Endometrial microvascular endothelial cells (primary cell): ENCODE data around the gene SERTAD3. TPM values are rescaled to one million over a fixed set of nuclear protein-coding genes. Genes with fewer than 3 reads are reported as not detected.
"Not testable (repeated sequence)": the region's sequence is repeated elsewhere in the genome, so short reads cannot be mapped to it uniquely, and the experiment has no call there.

ENCODE experiments used
- in situ Hi-C: cut with HindIII; loops from 2 replicates; pipeline ENCODE4 v1.10.0; 2017; ENCODE audit warnings: low sequenced_read_pairs, low pct_unique_long_range_greater_than_20kb; ENCODE audit errors: inconsistent ontology term
- total RNA-seq: library from RNA; depleted of rRNA; stranded (reverse); fragments of >200 nt; gene quantifications from one replicate; pipeline ENCODE4 v1.2.3, GENCODE V29; 2015; ENCODE audit errors: inconsistent ontology term

Gene SERTAD3
- total RNA-seq, 1 donor from 2014 or later, result 27.0 TPM

DNA sequence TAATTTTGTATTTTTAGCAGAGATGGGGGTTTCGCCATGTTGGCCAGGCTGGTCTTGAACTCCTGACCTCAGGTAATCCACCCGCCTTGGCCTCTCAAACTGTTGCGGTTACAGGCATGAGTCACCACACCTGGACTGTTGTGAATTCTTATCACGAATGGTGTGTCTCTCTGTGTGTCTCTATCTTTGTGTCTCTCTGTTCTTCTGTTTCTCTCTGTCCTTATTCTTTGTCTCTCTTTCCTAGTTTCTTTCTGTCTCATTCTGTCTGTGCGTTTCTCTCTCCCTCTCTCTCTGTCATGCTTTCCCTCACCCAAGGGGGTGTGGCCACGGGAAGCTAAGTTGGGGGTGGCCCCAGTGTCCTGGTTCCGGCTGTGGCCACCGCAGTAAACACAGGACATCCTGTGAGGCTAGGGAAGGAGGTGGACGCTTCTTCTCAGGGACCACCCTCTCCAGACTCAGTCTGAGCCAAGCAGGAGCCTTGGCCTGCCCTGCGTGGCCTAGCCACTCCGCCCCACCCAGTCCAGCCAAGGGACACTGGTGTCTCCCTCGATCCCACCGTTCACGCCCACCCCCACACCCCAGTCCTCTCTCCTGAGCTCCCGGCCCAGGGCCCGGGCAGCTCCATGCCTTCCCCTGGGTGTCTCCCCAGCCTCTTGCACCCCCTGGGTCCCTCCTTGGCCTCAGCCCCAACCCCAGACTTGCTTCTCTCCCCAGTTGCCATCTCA, 27.1 kb downstream of the SERTAD3 start:
- in situ Hi-C loops, result no loop called here

DNA sequence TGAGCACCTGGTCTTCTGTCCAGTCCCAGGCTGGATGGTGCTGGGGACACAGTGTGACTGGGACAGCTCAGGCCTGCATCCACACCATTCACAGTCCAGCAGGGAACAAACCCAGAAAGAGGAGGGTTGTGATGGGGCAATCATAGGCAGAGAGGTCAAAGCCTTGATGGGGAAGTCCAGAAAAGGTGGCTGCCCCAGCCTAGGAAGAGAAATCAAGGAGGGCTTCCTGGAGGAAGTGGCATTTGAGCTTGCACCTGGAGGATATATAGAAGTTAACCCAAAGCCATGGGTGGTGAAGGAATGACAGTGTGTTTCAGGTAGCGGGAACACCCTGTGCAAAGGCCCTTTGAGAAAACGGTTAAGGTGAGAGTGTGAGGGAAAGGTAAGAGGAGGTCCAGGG, 28.4 kb downstream of the SERTAD3 start:
- in situ Hi-C loops, result no loop called here

GRCh38 chr19:40414542-40415535, 29.3 kb downstream of the SERTAD3 start:
- in situ Hi-C loops, result no loop called here

GRCh38 chr19:40413291-40413845, 30.8 kb downstream of the SERTAD3 start, which contains the start of gene PRX:
TSS of gene PRX (minus strand) at chr19:40413378. CDS start at chr19:40407932, 5,446 bp downstream.
- in situ Hi-C loops, result no loop called here

DNA sequence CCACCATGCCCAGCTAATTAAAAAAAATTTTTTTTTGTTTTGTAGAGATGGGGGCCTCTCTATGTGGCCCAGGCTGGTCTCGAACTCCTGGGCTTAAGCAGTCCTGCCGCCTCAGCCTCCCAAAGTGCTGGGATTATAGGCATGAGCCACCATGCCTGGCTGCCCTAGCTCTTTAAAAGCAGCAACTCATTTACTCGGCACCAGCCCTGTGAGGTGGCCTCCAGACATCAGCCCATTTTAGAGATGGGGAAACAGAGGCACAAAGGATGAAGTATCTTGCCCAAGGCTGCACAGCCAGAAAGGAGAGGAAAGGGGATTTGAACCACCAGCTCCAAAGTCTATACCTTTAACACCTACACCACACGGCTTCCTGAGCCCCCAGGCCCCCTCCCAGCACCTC, 31.3 kb downstream of the SERTAD3 start:
- in situ Hi-C loops, result no loop called here

DNA sequence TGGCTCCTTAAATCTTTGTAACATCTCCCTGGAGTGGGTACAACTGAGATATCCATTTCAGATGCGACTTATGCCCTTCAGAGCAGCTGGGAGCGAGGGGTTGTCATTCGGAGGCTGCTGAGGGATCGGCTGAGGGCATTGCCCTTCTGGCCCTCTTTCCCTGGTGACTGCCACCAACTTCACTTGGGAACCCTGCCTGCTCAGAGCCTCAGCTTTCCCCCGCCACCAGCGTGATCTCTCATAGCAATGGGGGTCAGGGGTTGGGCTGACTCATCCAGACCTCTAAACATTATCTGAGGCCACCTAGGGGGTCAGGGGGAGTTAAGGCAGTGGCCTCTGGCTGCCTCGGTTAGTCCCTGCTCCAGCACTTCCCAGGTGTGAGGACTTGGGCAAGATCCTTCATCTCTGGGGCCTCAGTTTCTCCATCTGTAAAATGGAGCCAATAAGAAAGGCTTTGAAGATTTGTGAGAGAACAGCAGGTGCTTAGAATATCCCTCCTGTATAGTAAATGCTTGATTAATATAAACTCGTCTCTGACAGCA, 32.1 kb downstream of the SERTAD3 start:
- in situ Hi-C loops, result no loop called here

GRCh38 chr19:40411125-40411842, 32.9 kb downstream of the SERTAD3 start:
- in situ Hi-C loops, result no loop called here

DNA sequence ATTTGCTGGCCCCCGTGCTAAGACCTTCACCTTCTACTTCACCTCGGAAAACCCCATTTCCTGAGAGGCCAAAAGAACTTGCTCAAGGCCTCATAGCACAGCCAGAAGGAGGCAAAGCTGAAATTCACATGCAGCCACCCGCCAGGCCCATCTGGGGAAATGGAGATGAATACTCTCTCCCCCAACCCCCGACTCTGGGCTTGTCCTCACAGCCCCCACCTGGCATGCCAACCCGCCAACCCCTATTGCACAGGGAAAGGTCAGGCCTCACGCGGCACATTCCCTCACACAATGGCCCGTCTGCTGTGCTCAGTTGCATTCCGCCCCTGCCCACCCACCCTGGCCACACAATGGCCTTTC, 34.1 kb downstream of the SERTAD3 start:
- in situ Hi-C loops, result no loop called here

DNA sequence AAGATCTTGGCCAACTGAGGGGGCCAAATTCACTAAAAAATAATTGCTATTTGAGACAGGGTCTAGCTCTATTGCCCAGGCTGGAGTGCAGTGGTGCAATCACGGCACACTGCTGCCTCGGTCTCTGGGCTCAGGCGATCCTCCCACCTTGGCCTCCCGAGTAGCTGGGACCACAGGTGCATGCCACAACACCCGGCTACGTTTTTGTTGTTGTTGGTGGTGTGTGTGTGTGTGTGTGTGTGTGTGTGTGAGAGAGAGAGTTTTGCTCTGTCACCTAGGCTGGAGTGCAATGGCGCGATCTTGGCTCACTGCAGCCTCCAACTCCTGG, 35.6 kb downstream of the SERTAD3 start:
- in situ Hi-C loops, result not testable (repeated sequence)

- in situ Hi-C loops, result no loop called here
These were observed 36.2 kb downstream of the SERTAD3 start for GRCh38 chr19:40407714-40408597.

DNA sequence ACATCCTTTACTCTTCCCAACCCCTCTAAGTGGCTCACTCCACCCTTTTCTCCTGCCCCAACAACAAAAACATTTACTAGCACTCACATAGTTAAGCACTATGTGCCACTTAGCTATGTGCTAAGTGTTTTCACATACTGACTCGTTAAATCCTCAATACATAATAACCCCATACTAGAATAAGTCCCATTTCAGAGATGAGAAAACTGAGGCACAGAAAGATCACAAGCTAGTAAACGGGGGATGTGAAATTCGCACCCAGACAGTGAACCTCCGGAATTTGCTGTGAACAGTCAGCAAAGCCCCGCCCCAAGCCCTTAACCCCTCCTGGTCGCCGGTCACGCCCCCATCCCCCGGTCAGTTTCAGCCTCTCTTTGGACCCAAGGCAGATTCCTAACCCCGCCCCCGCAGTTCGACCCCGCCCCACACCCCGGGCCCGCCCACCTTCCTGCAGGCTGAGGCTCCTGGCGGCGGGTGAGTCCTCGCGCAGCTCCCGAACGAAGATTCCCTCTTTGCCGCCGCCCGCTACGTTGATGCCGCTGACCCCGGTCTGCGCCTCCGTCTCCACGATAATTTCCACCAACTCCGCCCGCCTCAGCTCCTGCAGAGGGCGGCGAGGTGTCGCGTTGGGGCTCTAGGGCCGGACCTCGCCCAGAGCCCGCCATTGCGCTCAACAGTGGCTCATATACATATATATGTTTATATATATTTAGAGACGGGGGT, 40.7 kb downstream of the SERTAD3 start:
- in situ Hi-C loops, result no loop called here

GRCh38 chr19:40400559-40400958, 43.6 kb downstream of the SERTAD3 start:
- in situ Hi-C loops, result no loop called here

GRCh38 chr19:40398417-40399131, 45.6 kb downstream of the SERTAD3 start:
- in situ Hi-C loops, result no loop called here

- in situ Hi-C loops, result no loop called here
These were observed 46.6 kb downstream of the SERTAD3 start for GRCh38 chr19:40397568-40397906.

DNA sequence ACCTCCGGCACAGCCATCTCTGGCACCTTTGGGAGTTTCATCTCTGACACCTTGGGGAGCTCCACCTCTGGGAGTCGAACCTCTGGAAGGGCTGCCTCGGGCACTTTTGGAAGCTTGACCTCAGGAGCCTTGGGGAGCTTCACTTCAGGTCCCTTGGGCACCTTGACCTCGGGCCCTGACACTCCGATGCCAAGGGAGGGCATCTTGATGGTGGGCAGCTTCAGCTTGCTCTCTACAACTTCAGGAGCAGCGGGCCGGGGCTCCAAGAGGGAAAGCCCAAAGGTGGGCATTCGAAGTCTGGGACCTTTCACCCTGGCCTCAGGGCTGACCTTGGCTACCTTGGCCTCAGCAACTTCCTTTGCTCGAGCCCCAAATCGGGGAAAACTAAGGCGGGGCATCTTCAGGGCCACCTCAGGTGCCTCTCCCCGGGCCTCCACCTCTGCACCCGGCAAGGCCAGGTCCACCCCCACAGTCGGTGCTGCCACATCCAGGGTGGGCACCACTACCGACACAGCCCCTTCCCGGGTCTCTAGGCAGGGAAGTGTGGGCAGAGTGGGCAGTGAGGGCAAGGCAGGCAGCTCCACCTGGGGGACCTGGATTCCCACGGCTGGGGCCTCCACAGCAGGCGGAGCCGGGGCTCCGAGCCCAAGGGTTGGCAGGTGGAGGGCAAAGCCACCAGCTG, 47.1 kb downstream of the SERTAD3 start:
- in situ Hi-C loops, result no loop called here

DNA sequence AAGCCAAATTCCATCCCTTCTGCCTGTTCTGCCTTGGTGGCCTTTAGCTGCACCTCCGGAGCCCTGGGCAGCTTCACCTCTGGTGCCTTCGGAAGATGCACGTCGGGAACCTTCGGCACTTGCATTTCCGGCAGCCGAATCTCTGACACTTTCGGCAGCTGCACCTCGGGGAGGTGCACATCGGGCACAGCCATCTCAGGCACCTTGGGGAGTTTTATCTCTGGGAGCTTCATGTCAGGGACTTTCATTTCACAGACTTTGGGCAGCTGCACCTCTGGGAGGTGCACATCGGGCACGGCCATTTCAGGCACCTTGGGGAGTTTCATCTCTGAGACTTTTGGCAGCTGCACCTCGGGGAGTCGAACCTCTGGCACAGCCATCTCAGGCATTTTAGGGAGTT, 48.2 kb downstream of the SERTAD3 start:
- in situ Hi-C loops, result no loop called here
